ENCODE data around the gene PRRX2.
"Not testable (repeated sequence)": the region's sequence is repeated elsewhere in the genome, so short reads cannot be mapped to it uniquely, and the experiment has no call there.

The PRRX2 gene

GRCh38 chr9:129665389-129665775, at the start of gene PRRX2:
Gene PRRX2 (plus strand): TSS chr9:129665647. CDS start chr9:129665868, 221 bp downstream.
- DNase-seq, result no peak

DNA sequence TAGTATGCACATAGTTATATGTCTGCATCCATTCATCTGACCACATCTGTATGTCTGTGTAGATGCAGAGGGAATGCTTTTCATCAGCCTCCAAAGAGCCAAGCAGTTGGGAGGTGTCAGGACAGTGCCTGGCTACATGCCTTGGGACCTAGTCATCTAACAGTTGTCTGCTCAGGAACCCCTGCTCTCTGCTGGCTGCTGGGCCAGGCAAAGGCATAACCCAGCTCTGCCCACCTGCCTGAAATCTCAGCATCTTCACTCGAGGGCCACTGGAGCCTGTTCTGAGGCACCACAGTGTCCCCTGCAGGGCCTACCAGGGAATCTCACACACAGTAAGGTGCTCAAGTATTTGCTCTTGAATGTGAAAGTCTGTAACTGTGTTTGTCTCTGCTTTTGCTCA, 48.3 kb upstream of the PRRX2 start:
- peak; percentile 31 for DNase-seq

- no peak for DNase-seq
Observed at GRCh38 chr9:129619787-129620668, 45.4 kb upstream of the PRRX2 start.

GRCh38 chr9:129620669-129621295, 44.7 kb upstream of the PRRX2 start, which contains the start of gene C9orf50:
Gene C9orf50 (minus strand): TSS chr9:129621101. CDS start chr9:129620574, 527 bp downstream.
- no peak for DNase-seq

DNA sequence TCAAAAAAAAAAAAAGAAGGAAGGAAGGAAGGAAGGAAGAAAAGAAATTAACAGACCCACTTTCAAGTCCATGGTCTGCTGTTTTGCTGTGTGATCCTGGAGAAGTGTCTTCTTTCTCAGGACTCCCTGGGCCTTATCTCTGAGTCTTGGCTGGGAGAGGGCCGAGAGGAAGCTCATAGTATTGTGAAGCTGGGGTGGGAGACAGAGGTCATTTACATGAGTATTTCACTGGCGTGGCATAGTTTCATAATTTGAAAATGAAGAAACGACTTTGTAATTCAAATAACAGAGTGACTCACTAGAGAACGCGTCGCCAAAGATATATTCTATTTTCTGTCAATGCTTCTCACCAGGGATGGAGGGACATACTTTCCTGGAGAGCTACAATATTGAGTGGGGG, 42.1 kb upstream of the PRRX2 start:
- DNase-seq, result no peak

DNA sequence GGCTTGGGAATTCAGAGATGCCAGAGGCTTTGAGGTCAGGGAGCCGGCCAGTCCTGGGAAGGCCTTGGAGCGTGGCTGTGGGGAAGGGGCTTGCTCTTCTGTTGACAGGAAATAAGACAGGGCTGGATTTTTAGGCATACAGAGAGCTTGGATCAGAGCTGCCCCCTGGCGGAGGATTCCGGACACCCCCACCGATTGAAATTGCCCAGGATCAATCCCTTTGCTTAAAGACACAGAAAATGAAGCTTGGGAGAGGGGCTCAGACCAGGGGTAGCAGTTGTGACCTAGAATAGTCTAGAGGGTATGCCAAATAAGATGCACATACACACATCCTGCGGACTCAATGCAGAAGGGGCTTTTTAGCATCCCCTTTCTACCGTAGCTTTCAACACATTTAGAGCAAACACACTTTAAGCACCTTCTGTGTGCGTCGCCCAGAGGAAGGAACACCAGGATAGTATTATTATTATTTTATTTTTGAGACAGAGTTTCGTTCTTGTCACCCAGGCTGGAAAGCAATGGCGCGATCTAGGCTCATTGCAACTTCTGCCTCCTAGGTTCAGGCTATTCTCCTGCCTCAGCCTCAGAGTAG, 41.2 kb upstream of the PRRX2 start:
- DNase-seq, result peak; percentile 75

- DNase-seq, result peak; percentile 71
Observed at GRCh38 chr9:129624947-129625346, 40.5 kb upstream of the PRRX2 start.

DNA sequence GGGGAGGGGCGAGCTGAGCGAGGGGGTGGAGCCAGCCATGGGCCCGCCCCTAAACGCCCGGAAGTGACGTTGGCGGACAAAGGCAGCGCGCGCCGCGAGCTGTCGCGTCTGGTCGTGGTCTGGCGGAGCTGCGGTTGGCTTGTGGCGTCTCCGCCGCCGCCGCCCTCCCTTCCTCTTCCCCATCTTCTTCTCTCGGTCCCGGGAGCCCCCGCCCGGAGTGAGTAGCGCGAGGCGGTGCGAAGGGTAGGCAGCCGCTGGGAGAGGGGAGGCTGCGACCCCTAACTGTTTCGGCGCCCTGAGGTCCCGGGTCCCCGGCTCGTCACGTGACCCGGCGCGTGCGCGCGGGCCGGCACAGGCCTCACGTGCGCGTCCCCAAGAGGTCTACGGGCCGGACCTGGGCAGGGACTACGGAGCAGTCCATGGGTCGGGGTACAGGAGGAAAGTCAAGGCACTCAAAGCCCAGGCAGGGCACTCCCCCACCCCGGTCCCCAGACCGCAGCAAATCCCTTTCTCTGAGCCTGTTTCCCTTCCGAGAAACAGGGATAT, 39.3 kb upstream of the PRRX2 start, which contains the start of gene NTMT1:
Gene NTMT1 (plus strand): TSS at position 85 of the 546 bp plus-strand sequence. CDS start 6,541 bp downstream, outside the sequence.
- peak; percentile 92 for DNase-seq

DNA sequence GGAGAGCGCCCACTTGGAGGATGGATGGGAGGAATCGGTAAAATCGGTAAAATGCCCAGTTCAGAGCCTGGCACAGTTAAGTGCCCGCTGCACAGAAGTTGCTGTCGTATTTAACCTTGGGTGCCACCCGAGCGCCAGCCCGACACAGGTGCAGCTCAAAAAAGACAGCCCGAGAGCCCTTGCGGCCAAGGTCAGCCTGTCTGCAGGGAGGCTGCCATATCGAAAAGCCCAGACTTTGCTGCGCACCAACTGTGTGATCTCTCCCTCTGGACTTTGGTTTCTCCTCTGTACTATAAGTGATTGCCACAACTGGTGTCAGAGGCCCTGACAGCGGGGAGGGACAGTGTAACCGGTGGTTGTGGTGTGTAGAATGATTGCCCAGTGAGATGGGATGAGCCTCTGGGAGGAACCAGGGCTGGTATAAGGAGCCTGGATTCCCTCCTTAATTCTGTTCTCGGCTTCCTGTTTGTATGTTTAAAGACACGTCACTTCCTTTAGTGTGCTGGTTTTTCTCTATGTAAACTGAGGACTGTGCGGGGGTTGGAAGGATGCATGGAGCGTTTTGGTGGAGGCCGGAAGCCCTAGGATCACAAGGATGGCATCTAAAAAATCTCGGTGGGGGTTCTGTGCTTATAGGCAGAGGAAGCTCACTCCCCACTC, 38.7 kb upstream of the PRRX2 start:
- peak; percentile 49 for DNase-seq

GRCh38 chr9:129627556-129628440, 37.6 kb upstream of the PRRX2 start:
- no peak for DNase-seq

GRCh38 chr9:129628709-129629108, 36.7 kb upstream of the PRRX2 start:
- DNase-seq, result no peak

- DNase-seq, result no peak
Observed at GRCh38 chr9:129629251-129629820, 36.1 kb upstream of the PRRX2 start.

DNA sequence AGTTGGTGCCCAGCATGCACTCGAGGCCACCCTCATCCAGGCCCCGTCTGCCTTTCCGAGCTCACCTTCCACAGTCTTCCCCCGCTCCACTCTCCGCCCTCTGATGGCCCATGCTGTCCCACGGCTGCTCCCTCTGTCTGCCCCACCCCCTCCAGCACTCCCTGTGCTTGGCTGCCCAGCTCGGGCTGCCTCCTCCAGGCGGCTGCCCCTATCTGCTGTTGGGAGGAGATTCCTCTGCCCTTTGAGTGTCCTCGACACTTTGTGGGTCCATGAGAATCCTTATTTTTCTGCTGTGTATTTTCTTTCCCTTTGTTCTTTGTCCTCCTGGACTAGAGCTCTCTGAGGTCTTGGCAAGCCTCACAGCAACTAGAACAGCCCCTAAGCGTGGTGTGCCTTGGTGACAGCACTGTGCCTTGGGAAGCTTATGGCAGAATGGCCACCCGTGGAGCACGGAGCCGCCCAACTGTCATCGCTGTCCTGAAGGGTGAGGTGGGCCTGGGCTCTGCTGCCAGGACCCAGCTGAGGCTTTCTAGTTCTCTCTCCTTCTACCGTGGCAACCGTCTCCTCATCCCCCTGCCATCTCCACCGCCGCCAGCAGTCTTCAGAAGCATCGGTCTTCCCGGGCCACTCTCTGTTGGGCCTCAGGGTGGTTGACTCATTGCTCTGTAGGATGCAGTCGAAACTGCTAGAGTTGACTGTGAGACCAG, 34.3 kb upstream of the PRRX2 start:
- no peak for DNase-seq

- no peak for DNase-seq
Observed at GRCh38 chr9:129631674-129632129, 33.7 kb upstream of the PRRX2 start.

DNA sequence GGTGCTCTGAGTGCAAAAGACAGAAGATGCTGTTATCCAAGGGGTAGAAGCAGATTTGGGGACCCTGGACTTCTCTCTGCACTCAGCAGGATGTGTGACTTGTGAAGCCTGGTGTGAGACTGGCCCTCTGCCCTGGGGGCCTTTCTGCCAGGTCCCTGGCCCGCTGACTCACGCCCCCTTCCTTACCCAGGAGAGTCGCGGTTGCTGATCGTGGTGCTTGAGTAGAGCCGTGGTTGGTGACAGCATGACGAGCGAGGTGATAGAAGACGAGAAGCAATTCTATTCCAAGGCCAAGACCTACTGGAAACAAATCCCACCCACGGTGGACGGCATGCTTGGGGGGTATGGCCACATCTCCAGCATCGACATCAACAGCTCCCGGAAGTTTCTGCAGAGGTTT, 33.0 kb upstream of the PRRX2 start:
- DNase-seq, result no peak

GRCh38 chr9:129633207-129633606, 32.2 kb upstream of the PRRX2 start:
- no peak for DNase-seq

DNA sequence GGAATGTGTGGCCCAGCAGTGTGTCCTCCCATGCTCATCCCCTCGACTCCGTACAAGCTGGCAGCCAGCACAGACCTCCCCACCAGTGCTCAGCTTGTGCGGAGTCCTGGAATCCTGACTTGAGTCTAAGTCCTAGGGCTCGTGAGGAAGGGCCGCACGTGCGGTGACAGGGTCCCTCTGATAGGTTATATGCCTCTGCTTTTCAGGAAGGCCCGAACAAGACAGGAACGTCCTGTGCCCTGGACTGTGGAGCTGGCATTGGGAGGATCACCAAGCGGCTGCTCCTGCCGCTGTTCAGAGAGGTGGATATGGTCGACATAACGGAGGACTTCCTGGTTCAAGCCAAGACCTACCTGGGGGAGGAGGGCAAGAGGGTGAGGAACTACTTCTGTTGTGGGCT, 31.6 kb upstream of the PRRX2 start:
- no peak for DNase-seq

GRCh38 chr9:129635099-129636065, 30.1 kb upstream of the PRRX2 start:
- no peak for DNase-seq

- not testable (repeated sequence) for DNase-seq
Observed at GRCh38 chr9:129636343-129636742, 29.1 kb upstream of the PRRX2 start.

All from activated CD4-positive, alpha-beta T cell treated with anti-CD3 and anti-CD28 coated beads, Interleukin-10, Interleukin-2, amounts not matched to agents 100 ng/mL and 50 ng/mL, durations not matched to agents 16 hours and 8 hours (primary cell).